Keratinocyte (primary cell): ENCODE measurements around the gene CLCNKB.

Experiments used
- CTCF ChIP-seq, 3 experiments: IDR thresholded peaks in 1 of 3; conservative IDR thresholded peaks in 1 of 3; optimal IDR thresholded peaks in 1 of 3; 2 replicates in 2 of 3; 3 replicates in 1 of 3; pipeline versions ENCODE3 to v1.5.1; 2011; ENCODE audit warnings: low read length in 3 of 3, mild to moderate bottlenecking in 3 of 3, moderate library complexity in 2 of 3, control low read depth in 1 of 3, inconsistent platforms in 1 of 3; ENCODE audit not compliant: insufficient read depth in 2 of 3; ENCODE audit errors: extremely low read depth in 1 of 3
- EZH2 ChIP-seq: IDR thresholded peaks from one replicate; pipeline ENCODE4 v1.6.1; 2012; ENCODE audit warnings: inconsistent platforms, mild to moderate bottlenecking, low read length, moderate library complexity

GRCh38 chr1:16006010-16006409 is 37.6 kb upstream of the CLCNKB start:
- no peak for TF ChIP-seq EZH2
- TF ChIP-seq CTCF (optimal IDR thresholded peaks at IDR 0.05 in 1 of 3, IDR thresholded peaks at IDR 0.05 in 1 of 3, conservative IDR thresholded peaks at IDR 0.05 in 1 of 3; ENCODE audit: extremely low read depth in 1 of 3, insufficient read depth in 2 of 3, low read length in 3 of 3): no peak
